ENCODE data around the gene CCL21. TPM values are rescaled to one million over a fixed set of nuclear protein-coding genes. Genes with fewer than 3 reads are reported as not detected.

Gene CCL21
- total and polyA plus RNA-seq, 2 of the 8 experiments (the other 6 are each of a cell fraction or from before 2014, with no cell fraction given) = not detected

- TF ChIP-seq CBX8 (IDR thresholded peaks at IDR 0.05; ENCODE audit: borderline replicate concordance, low read depth, low read length) (no peak), KDM5A (IDR thresholded peaks at IDR 0.05; ENCODE audit: low read length) (no peak)
Observed at GRCh38 chr9:34734720-34735119, 24.8 kb upstream of the CCL21 start (continued).

Measured in H1 (cell line).